Gastroesophageal sphincter (tissue), 3 donors: ENCODE results near the gene NOS1.
"Not testable (repeated sequence)": the region's sequence is repeated elsewhere in the genome, so short reads cannot be mapped to it uniquely, and the experiment has no call there.

Source experiments
- EP300 ChIP-seq: sonication (generic); formaldehyde crosslinking; IDR thresholded peaks from one replicate; pipeline ENCODE4 v1.6.1; 2017; ENCODE audit warnings: antibody characterized with exemption, mild to moderate bottlenecking
- POLR2A ChIP-seq, 2 donors: fragments of 450-650 bp; IDR thresholded peaks; one replicate each; pipeline ENCODE4 v1.6.1; 2017; ENCODE audit warnings: antibody characterized with exemption in 2 of 2, mild to moderate bottlenecking in 2 of 2, moderate library complexity in 1 of 2
- POLR2AphosphoS5 ChIP-seq: sonication (generic); formaldehyde crosslinking; IDR thresholded peaks from one replicate; pipeline ENCODE4 v1.6.1; 2017; ENCODE audit warnings: antibody characterized with exemption
- TF ChIP-seq, protein P1 (sequence below), 4 experiments: fragments of 200-600 bp in 2 of 4; fragments of 450-650 bp in 2 of 4; sonication (generic) in 1 of 4; IDR thresholded peaks; one replicate each; pipeline ENCODE4 v1.5.1; 2017 to 2019; ENCODE audit warnings: antibody characterized with exemption in 4 of 4, mild to moderate bottlenecking in 2 of 4, moderate library complexity in 2 of 4

GRCh38 chr12:117195027-117195426 lies 166.4 kb downstream of the NOS1 start:
- TF ChIP-seq POLR2A (IDR thresholded peaks at IDR 0.05); EP300; POLR2AphosphoS5: not testable (repeated sequence)
- TF ChIP-seq, protein P1, sequence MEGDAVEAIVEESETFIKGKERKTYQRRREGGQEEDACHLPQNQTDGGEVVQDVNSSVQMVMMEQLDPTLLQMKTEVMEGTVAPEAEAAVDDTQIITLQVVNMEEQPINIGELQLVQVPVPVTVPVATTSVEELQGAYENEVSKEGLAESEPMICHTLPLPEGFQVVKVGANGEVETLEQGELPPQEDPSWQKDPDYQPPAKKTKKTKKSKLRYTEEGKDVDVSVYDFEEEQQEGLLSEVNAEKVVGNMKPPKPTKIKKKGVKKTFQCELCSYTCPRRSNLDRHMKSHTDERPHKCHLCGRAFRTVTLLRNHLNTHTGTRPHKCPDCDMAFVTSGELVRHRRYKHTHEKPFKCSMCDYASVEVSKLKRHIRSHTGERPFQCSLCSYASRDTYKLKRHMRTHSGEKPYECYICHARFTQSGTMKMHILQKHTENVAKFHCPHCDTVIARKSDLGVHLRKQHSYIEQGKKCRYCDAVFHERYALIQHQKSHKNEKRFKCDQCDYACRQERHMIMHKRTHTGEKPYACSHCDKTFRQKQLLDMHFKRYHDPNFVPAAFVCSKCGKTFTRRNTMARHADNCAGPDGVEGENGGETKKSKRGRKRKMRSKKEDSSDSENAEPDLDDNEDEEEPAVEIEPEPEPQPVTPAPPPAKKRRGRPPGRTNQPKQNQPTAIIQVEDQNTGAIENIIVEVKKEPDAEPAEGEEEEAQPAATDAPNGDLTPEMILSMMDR (IDR thresholded peaks at IDR 0.05), result not testable (repeated sequence)
